GM19043 (cell line): Measurements from ENCODE around the gene RELL2.

Experiments
- ATAC-seq: cut with Tn5 transposase; IDR thresholded peaks from one replicate; pipeline ENCODE4 v1.9.1; 2021; ENCODE audit warnings: low read depth; ENCODE audit not compliant: unreplicated experiment

RELL2 gene

GRCh38 chr5:141618804-141619554 lies 17.8 kb upstream of the RELL2 start, which contains the start of gene DIAPH1:
DIAPH1 (minus strand) TSS chr5:141619000; CDS start chr5:141618914, 86 bp downstream.
- ATAC-seq, result peak; percentile 79

GRCh38 chr5:141623186-141623585 lies 13.6 kb upstream of the RELL2 start:
- ATAC-seq, result peak; percentile 41

DNA sequence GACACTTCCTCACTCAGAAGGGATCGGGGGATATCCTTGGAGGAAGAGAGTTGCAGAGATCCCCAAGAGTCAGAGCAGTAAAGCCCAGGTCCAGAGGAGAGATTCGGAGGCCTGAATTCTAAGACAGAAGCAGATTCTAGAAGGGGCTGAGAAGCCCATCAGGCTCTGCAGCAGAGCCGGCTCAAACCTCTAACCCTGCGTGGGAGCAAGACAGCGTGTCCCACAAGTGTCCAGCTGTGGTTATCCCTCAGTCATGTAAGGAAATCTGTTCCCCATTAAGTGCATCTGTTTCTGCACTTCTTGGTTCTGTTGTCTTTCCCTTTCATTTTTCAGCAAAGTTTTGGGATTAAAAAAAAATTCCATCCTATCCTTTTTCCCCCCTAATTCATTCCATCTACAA lies 13.2 kb upstream of the RELL2 start:
- no peak for ATAC-seq

GRCh38 chr5:141628175-141628788 lies 8.5 kb upstream of the RELL2 start:
- ATAC-seq, result no peak

DNA sequence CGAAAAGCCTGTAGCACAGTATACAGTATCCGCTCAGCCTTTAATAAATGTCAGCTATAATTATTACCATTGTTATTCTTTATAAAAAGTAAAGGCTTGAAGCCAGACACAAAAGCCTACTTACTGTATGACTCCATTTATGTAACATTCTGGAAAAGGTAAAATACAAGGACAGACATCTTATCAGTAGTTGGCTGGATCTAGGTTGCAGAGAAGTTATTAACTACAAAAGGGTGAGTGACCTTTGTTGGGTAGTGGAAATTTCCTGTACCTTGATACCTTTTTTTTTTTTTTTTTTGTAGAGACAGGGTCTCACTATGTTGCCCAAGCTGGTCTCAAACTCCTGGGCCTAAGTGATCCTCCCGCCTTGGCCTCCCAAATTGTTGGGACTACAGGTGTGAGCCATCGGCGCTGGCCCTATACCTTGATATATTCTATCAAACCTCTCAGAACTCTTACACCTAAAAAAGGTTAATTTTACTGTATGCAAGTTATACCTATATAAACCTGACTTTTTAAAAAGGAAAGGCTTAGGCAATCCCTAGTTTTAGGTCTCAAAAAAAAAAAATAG lies 6.1 kb upstream of the RELL2 start:
- ATAC-seq, result no peak

GRCh38 chr5:141632650-141633049 lies 4.1 kb upstream of the RELL2 start:
- no peak for ATAC-seq

DNA sequence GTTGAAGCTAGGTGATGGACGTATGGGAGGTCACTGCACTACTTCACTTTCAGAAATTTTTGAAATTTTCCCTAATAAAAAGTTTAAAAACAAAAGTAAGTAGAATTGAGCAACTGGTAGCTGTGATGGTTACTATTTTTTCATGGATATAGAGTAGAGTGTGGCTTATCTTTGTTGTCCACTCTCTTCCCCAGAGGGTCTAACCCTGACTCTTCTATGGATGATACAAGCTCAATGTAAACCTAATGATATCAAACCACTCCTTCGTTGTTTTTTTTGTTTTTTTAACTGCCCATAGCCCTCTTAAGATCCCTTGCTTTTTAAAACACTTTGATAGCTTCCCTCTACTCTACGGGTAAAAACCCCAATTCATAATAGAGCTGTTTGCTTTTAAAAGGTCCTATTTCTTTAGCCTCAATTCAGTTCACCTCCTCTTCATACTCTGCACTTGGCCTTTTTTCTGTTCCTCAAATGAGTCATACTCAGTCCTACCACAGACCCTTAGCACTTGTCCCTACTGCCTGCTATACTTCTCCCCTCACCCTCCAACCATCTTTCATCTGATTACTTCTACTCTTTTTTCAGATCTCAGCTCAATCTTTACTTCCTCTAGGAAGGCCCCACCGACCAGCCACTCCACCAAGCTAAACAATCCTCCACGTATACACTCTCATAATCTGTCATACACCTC lies 2.8 kb upstream of the RELL2 start:
- peak; percentile 74 for ATAC-seq

DNA sequence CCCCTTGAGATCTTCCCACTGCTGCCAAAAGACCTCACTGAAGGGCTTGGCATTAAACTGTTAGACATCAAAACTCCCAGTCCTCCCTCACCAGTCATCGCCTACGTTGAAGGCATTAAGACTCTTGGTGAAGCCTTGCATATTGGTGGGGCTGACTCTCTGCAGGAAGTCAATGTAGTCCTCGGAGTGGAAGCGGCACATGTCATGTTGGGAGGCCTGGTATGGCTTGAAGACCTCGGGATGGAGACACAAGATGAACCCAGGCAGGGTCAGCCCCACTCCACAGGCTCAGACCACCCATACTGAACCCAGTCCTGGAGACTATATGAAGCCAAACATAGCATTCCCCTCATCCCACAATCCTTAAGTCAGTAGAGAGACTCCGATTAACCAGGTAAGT lies 2.1 kb upstream of the RELL2 start:
- no peak for ATAC-seq

GRCh38 chr5:141635646-141636045 lies 1.2 kb upstream of the RELL2 start:
- ATAC-seq, result no peak

GRCh38 chr5:141636106-141636412 lies 738 bp upstream of the RELL2 start:
- ATAC-seq, result no peak

DNA sequence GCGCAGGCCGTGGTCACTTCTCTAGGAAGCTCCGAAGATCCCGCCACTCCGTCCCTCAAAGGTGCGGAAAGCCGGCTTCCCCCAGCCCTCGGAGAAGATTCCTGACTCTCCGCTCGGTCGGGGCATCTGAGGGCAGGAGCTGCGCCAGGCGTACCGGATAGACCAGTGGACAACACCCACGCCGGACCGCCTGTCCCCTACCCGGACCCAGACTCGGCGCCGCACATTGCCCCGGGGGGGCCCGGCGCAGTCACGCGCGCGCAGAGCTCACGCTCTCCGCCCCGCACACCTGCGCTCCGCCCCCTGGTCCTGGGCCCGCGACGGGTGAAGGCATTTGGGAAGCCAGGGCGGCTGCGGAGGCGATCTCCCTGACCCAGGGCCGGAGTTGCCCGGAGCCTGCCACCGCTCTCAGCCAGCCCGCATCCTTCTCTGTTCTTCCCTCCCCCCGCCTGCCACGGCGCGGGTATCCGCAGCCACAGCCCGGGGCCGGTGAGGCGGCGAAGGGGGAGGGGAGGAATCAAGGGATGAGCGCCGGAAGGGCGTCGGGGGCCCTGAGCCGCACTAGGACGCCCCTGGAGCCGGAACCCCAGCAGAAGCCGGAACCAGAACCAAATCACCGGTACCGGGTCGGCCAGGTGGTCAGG lies 448 bp downstream of the RELL2 start:
- peak; percentile 3 for ATAC-seq

DNA sequence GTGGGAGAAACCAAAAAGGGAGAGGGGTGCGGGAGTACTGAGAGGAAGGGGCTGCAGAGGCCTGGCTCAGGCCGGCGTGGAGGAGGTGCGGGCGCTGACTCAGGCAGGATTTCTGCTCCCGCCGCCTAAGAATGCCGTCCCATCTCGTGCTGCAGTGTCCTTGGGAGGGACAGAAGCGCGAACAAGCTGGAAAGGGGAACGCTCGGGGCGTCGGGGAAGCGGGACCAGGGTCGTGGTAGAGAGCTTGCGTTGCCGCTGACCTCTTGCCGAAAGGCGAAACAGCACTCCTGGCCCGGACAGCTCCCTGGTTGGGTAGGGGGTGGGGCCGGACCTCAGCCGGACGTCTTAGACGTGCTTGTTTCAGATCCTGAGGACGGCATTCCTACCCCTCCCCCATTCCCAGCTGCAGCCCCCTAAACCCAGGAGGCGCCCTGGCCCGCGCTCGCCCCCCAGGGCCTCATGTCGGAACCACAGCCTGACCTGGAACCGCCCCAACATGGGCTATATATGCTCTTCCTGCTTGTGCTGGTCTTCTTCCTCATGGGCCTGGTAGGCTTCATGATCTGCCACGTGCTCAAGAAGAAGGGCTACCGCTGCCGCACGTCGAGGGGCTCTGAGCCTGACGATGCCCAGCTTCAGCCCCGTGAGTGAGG lies 1.1 kb downstream of the RELL2 start:
- no peak for ATAC-seq

DNA sequence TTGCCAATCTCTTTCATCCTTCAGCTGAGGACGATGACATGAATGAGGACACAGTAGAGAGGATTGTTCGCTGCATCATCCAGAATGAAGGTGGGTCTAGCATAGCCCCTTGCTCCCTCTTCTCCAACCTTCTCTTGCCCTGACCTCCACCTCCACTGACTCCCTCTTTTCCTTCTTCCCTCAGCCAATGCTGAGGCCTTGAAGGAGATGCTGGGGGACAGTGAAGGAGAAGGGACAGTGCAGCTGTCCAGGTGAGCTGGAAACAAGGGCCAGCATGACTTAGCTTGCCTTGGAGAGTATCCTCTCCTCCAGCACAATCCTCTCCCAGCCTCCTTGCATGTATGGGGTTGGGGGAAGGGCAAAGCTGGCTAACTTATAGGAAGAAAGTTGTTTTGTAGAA lies 2.0 kb downstream of the RELL2 start:
- ATAC-seq, result no peak

DNA sequence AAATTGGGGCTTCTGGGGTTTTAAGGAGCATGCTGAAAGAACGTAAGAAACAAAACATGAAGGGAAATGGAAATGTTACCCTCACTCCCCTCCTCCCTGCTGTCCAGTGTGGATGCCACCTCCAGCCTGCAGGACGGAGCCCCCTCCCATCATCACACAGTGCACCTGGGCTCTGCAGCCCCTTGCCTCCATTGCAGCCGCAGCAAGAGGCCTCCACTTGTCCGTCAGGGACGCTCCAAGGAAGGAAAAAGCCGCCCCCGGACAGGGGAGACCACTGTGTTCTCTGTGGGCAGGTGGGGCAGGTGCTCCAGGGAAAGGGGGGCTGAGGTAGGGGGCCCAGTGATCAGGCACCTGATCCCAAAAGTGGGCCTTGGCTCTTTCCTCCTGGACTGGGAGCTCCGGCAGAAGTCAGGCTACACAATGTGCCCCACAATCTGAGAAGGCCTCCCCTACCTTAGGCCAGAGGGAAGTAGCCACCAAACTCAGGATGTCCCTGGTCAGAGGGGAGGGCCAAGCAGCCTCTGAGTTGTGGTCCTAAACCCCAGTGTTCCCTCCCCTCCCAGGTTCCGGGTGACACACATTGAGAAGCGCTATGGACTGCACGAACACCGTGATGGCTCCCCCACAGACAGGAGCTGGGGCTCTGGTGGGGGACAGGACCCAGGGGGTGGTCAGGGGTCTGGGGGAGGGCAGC lies 2.7 kb downstream of the RELL2 start:
- ATAC-seq, result no peak

- ATAC-seq, result no peak
Measured at GRCh38 chr5:141640051-141640415, 3.2 kb downstream of the RELL2 start.

GRCh38 chr5:141640698-141641097 lies 3.9 kb downstream of the RELL2 start:
- no peak for ATAC-seq

GRCh38 chr5:141641634-141642267 lies 5.0 kb downstream of the RELL2 start:
- ATAC-seq, result peak; percentile 42

- no peak for ATAC-seq
Measured at GRCh38 chr5:141646026-141646425, 9.2 kb downstream of the RELL2 start.

GRCh38 chr5:141647242-141647641 lies 10.4 kb downstream of the RELL2 start:
- no peak for ATAC-seq

DNA sequence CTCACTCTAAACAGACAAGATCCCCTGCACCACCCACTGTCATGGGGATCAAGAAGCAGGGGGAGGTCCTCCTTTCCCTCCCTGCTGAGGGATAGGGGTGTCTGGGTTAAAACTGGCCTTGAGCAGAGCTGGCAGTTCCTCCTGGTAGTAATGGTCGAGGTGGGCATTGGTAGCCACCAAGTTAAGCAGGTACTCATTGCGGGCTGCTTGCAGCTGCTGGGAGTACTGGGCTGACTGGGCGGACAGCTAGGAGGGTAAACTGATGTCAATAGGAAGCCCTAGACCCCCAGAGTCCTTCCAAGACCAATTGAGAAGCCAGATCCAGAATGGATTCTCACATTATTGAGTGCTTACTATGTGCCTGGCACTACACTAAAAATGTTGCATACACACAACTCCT lies 11.1 kb downstream of the RELL2 start:
- ATAC-seq, result no peak
